ENCODE data around the gene VTI1A. TPM values are rescaled to one million over a fixed set of nuclear protein-coding genes. Genes with fewer than 3 reads are reported as not detected.

VTI1A gene
- total RNA-seq, 1 donor from 2014 or later, result 39.4 TPM

DNA sequence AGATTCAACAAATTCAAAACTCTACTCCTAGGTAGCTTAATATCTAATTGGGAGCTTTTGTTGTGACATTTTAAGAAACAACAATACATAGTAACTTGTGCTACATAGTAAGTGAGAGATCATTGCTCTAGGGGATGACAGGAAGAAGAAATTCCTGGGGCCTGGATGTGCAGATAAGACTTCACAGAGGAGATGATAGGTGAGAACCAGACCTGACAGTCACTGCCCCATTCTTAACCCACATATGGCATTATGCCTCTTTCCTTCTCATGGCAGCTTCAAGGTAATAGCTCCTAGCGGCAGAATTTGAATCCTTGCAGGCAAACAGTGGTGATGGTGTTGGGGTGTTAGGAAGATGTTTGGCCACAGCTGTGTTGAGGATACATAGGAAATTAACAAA is 233.6 kb downstream of the VTI1A start:
- Mint-ChIP-seq H3K27me3 (no peaks in the 10 kb centered on the region), H3K4me3 (ENCODE audit: low read depth) (no peak overlapping the region), H3K4me1 (ENCODE audit: low read depth) (peaks cover 2% of the 10 kb centered on the region), H3K27ac (no peak overlapping the region), H3K9me3 (ENCODE audit: low read depth) (no peaks in the 10 kb centered on the region), H3K36me3 (ENCODE audit: insufficient read depth) (no peaks in the 10 kb centered on the region)
- TF ChIP-seq, protein P1, sequence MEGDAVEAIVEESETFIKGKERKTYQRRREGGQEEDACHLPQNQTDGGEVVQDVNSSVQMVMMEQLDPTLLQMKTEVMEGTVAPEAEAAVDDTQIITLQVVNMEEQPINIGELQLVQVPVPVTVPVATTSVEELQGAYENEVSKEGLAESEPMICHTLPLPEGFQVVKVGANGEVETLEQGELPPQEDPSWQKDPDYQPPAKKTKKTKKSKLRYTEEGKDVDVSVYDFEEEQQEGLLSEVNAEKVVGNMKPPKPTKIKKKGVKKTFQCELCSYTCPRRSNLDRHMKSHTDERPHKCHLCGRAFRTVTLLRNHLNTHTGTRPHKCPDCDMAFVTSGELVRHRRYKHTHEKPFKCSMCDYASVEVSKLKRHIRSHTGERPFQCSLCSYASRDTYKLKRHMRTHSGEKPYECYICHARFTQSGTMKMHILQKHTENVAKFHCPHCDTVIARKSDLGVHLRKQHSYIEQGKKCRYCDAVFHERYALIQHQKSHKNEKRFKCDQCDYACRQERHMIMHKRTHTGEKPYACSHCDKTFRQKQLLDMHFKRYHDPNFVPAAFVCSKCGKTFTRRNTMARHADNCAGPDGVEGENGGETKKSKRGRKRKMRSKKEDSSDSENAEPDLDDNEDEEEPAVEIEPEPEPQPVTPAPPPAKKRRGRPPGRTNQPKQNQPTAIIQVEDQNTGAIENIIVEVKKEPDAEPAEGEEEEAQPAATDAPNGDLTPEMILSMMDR (IDR thresholded peaks at IDR 0.05; ENCODE audit: unreplicated experiment), result no peak
- no peak for DNase-seq (ENCODE audit: low spot score, unreplicated experiment)

DNA sequence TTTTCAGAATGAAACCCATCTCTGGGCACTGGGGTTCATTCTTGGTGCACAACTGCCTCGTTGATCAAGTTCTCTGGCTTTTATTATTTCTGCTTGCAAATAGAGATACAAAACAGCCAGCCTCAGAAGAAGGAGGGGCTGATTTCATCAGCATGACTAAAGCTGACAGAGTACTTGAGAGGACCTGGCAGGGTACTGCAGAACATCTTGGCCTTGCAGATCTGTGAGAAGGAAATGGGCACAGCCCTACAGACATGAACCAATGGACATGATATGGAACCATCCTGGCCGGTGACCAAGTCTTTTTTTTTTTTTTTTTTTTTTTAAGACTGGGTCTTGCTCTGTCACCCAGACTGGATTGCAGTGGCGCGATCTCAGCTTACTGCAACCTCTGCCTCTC is 240.6 kb downstream of the VTI1A start:
- Mint-ChIP-seq H3K9me3 (ENCODE audit: low read depth) (no peaks in the 10 kb centered on the region), H3K4me1 (ENCODE audit: low read depth) (peaks cover 10% of the 10 kb centered on the region), H3K27me3 (no peaks in the 10 kb centered on the region), H3K4me3 (ENCODE audit: low read depth) (no peak overlapping the region), H3K27ac (no peak overlapping the region), H3K36me3 (ENCODE audit: insufficient read depth) (peaks cover 2% of the 10 kb centered on the region)
- no peak for DNase-seq (ENCODE audit: low spot score, unreplicated experiment)
- TF ChIP-seq, protein P1 (IDR thresholded peaks at IDR 0.05; ENCODE audit: unreplicated experiment), result no peak

DNA sequence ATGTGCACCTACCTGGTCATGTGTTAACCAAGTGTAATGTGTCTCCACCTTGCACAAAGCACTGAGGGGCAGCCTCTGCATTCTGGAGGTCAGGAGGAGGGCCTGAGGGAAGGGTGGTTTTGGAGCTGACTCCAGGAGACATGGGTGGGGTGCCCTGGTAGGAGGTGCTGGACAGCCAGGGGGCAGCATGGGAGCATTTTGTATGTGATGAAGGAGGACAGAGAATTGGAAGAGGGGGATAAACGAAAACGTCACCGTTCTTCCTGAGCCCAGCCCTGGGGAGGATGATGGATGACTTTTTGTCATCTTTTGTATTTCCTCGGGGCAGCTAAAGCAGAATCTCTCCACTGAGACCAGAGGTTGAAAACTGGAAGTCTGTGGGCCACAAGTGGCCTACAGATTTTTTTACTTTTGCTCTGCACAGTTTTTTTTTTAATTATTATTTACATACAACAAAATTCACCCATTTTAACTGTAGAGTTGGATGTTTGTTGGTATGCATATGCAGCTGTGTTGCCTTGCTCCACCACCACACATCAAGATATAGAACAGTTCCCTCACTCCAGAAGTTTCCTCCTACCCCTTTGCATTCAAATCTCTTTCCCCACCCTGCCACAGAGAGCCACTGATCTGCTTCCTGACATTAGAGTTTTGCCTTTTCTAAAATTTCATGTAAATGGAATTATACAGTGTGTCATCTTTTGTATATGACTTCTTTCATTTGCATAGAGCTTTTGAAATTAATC is 242.5 kb downstream of the VTI1A start:
- Mint-ChIP-seq H3K9me3 (ENCODE audit: low read depth) (no peaks in the 10 kb centered on the region), H3K4me3 (ENCODE audit: low read depth) (no peak overlapping the region), H3K27me3 (no peaks in the 10 kb centered on the region), H3K4me1 (ENCODE audit: low read depth) (peaks cover 10% of the 10 kb centered on the region), H3K27ac (peak overlapping the region; percentile 22), H3K36me3 (ENCODE audit: insufficient read depth) (peaks cover 2% of the 10 kb centered on the region)
- DNase-seq (ENCODE audit: low spot score, unreplicated experiment), result peak; percentile 18
- TF ChIP-seq, protein P1 (IDR thresholded peaks at IDR 0.05; ENCODE audit: unreplicated experiment), result peak; percentile 58

DNA sequence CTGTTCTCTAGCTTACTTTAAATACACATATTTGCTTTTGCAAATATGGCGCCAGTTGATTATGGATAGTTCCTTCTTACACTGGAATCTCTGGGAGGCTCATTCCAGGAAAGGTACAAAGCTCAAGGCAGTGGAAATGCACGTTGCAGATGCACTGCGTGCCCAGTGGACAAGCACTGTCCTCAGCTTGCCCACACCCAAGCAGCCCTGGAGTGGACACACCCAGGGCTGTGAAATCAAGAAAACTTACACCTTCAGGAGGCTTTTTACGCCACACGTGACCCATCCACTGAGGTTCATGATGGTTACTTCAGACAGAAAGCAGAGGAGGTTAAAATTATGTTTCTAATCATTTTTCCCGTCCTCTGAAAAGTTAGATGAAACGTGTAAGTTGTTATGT is 248.5 kb downstream of the VTI1A start:
- Mint-ChIP-seq H3K27ac (peak overlapping the region; percentile 24), H3K4me1 (ENCODE audit: low read depth) (peaks cover 12% of the 10 kb centered on the region), H3K36me3 (ENCODE audit: insufficient read depth) (no peaks in the 10 kb centered on the region), H3K27me3 (no peaks in the 10 kb centered on the region), H3K4me3 (ENCODE audit: low read depth) (no peak overlapping the region), H3K9me3 (ENCODE audit: low read depth) (no peaks in the 10 kb centered on the region)
- TF ChIP-seq, protein P1 (IDR thresholded peaks at IDR 0.05; ENCODE audit: unreplicated experiment), result no peak
- DNase-seq (ENCODE audit: low spot score, unreplicated experiment), result no peak

DNA sequence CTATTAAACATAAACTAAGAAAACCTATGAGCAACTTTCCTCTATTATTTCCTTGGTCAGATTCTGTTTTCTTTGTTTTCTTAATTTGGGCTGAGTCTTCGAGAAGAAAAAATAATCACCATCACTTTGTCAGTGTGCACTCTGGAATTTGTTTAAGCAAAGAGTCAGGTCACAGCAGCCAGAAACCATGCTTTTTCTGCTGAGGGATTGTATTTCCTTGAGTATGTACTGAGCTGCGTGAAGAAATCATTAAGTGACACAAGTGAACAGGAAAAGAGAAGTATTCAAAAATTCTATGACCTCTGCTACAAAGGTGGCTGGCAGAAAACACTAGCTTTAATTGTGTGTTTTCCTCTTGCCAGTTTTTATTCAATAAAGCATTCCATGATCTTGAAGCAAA is 249.6 kb downstream of the VTI1A start:
- peak overlapping the region; percentile 6 for H3K27ac Mint-ChIP-seq
- TF ChIP-seq, protein P1 (IDR thresholded peaks at IDR 0.05; ENCODE audit: unreplicated experiment), result no peak
- H3K36me3 Mint-ChIP-seq (ENCODE audit: insufficient read depth), result no peaks in the 10 kb centered on the region
- H3K4me1 Mint-ChIP-seq (ENCODE audit: low read depth), result peaks cover 12% of the 10 kb centered on the region
- no peak overlapping the region for H3K4me3 Mint-ChIP-seq (ENCODE audit: low read depth)
- DNase-seq (ENCODE audit: low spot score, unreplicated experiment), result no peak
- no peaks in the 10 kb centered on the region for H3K9me3 Mint-ChIP-seq (ENCODE audit: low read depth)
- no peaks in the 10 kb centered on the region for H3K27me3 Mint-ChIP-seq
